ENCODE results near the gene WRAP73.
"Not testable (repeated sequence)": the region's sequence is repeated elsewhere in the genome, so short reads cannot be mapped to it uniquely, and the experiment has no call there.

DNA sequence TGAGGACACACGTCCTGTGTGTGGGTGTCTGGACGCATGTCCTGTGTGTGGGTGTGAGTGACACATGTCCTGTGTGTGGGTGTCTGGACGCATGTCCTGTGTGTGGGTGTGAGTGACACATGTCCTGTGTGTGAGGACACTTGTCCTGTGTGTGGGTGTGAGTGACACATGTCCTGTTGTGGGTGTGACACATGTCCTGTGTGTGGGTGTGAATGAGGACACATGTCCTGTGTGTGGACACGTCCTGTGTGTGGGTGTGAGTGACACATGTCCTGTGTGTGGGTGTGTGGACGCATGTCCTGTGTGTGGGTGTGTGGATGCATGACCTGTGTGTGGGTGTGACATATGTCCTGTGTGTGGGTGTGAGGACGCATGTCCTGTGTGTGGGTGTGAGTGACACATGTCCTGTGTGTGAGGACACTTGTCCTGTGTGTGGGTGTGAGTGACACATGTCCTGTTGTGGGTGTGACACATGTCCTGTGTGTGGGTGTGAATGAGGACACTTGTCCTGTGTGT is 64.5 kb downstream of the WRAP73 start:
- TF ChIP-seq, protein P1, sequence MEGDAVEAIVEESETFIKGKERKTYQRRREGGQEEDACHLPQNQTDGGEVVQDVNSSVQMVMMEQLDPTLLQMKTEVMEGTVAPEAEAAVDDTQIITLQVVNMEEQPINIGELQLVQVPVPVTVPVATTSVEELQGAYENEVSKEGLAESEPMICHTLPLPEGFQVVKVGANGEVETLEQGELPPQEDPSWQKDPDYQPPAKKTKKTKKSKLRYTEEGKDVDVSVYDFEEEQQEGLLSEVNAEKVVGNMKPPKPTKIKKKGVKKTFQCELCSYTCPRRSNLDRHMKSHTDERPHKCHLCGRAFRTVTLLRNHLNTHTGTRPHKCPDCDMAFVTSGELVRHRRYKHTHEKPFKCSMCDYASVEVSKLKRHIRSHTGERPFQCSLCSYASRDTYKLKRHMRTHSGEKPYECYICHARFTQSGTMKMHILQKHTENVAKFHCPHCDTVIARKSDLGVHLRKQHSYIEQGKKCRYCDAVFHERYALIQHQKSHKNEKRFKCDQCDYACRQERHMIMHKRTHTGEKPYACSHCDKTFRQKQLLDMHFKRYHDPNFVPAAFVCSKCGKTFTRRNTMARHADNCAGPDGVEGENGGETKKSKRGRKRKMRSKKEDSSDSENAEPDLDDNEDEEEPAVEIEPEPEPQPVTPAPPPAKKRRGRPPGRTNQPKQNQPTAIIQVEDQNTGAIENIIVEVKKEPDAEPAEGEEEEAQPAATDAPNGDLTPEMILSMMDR (IDR thresholded peaks at IDR 0.05; ENCODE audit: poor library complexity): not testable (repeated sequence)
- TF ChIP-seq EZH2 (IDR thresholded peaks at IDR 0.05; ENCODE audit: borderline replicate concordance): not testable (repeated sequence)
